Measurements from ENCODE around the gene NOL4L.
A peak's percentile ranks its signal among the peaks of the same experiment; 100 is the strongest.

NOL4L gene

GRCh38 chr20:32585011-32585585 is at the start of gene NOL4L:
NOL4L (minus strand) TSS chr20:32585333; CDS start chr20:32584890, 443 bp downstream.
- H3K4me3 ChIP-seq (ENCODE audit: low read length) = peak within 1 kb of the TSS; percentile 56
- no peak for DNase-seq (ENCODE audit: low read depth)
- no peak for TF ChIP-seq CTCF (conservative IDR thresholded peaks at IDR 0.05; ENCODE audit: low read depth, low read length)

- TF ChIP-seq CTCF (conservative IDR thresholded peaks at IDR 0.05; ENCODE audit: low read depth, low read length) = no peak
- no peak overlapping the region for H3K4me3 ChIP-seq (ENCODE audit: low read length)
- DNase-seq (ENCODE audit: low read depth) = no peak
Measured at GRCh38 chr20:32634041-32634805, 49.1 kb upstream of the NOL4L start.

- no peak overlapping the region for H3K4me3 ChIP-seq (ENCODE audit: low read length)
- no peak for TF ChIP-seq CTCF (conservative IDR thresholded peaks at IDR 0.05; ENCODE audit: low read depth, low read length)
- DNase-seq (ENCODE audit: low read depth) = no peak
Measured at GRCh38 chr20:32632461-32633354, 47.6 kb upstream of the NOL4L start.

- TF ChIP-seq CTCF (conservative IDR thresholded peaks at IDR 0.05; ENCODE audit: low read depth, low read length) = no peak
- no peak overlapping the region for H3K4me3 ChIP-seq (ENCODE audit: low read length)
- DNase-seq (ENCODE audit: low read depth) = no peak
Measured at GRCh38 chr20:32631933-32632460, 46.9 kb upstream of the NOL4L start.

GRCh38 chr20:32629813-32630212 is 44.7 kb upstream of the NOL4L start:
- no peak overlapping the region for H3K4me3 ChIP-seq (ENCODE audit: low read length)
- no peak for DNase-seq (ENCODE audit: low read depth)
- TF ChIP-seq CTCF (conservative IDR thresholded peaks at IDR 0.05; ENCODE audit: low read depth, low read length) = no peak

- H3K4me3 ChIP-seq (ENCODE audit: low read length) = no peak overlapping the region
- TF ChIP-seq CTCF (conservative IDR thresholded peaks at IDR 0.05; ENCODE audit: low read depth, low read length) = no peak
- DNase-seq (ENCODE audit: low read depth) = no peak
Measured at GRCh38 chr20:32628960-32629530, 43.9 kb upstream of the NOL4L start.
